Mammary epithelial cell (primary cell): ENCODE results near the gene DACT3.

Source experiments
- CTCF ChIP-seq, 2 donors: IDR thresholded peaks in 1 of 2; conservative IDR thresholded peaks in 1 of 2; 2 replicates each; pipeline ENCODE4 v1.5.1; 2011 to 2012; ENCODE audit warnings: inconsistent platforms in 2 of 2, low read length in 2 of 2, mild to moderate bottlenecking in 2 of 2, control low read depth in 1 of 2, low read depth in 1 of 2; ENCODE audit not compliant: insufficient read depth in 1 of 2; ENCODE audit errors: extremely low read depth in 1 of 2
- EZH2 ChIP-seq: IDR thresholded peaks from 2 replicates; pipeline ENCODE4 v1.6.1; 2012; ENCODE audit warnings: low read length, inconsistent platforms, borderline replicate concordance

GRCh38 chr19:46620267-46620666 lies 40.7 kb downstream of the DACT3 start:
- TF ChIP-seq CTCF (conservative IDR thresholded peaks at IDR 0.05 in 1 of 2, IDR thresholded peaks at IDR 0.05 in 1 of 2; ENCODE audit: extremely low read depth in 1 of 2, insufficient read depth in 1 of 2, low read depth in 1 of 2, low read length in 2 of 2) (no peak), EZH2 (no peak)
